ENCODE results near the gene GSG1L2. TPM values are rescaled to one million over a fixed set of nuclear protein-coding genes. Genes with fewer than 3 reads are reported as not detected.
A peak's percentile ranks its signal among the peaks of the same experiment; 100 is the strongest.

GSG1L2 gene
- total RNA-seq, 1 experiment from 2014 or later = not detected

DNA sequence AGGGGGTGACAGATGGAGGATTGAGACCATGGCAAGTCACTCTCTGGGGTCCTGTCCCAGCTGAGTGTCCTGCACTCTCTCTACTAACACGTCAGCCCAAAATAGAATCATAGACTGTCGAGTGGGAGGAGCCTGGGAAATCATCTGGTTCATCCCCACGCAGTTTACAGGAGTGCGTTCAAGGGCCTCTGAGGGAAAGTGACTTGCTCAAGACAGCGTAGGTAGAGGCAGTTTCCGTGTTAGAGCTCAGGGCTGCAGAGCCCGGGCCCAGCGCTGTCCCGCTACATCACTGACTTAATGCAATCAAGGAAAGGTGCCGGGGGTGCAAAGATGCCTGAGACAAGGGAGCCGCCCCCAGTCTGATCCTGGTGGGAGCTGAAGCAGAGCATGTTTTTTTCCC is 10.3 kb downstream of the GSG1L2 start:
- ATAC-seq (no peak), DNase-seq (no peak)
- peaks cover 24% of the 10 kb centered on the region for H3K4me1 ChIP-seq (ENCODE audit: insufficient read depth, low read length)
- H3K9ac ChIP-seq (ENCODE audit: low read length) = no peak overlapping the region
- intact Hi-C loops (cut with micrococcal nuclease) = loop anchor here (5.0 kb wide), 1 partner anchor 71 kb away; no protein-coding TSS in a partner anchor
- no peaks in the 10 kb centered on the region for H4K20me1 ChIP-seq (ENCODE audit: low read length)
- H3K4me2 ChIP-seq (ENCODE audit: low read length) = peak overlapping the region; percentile 71; the same call in 1 of the 2 replicates
- no peaks in the 10 kb centered on the region for H3K9me2 ChIP-seq (replicated peaks; ENCODE audit: low read length)
- POLR2A ChIA-PET (ENCODE audit: unreplicated experiment) = no interaction called here
- CTCF ChIA-PET = no interaction called here
- H3K79me2 ChIP-seq (ENCODE audit: low read length) = no peaks in the 10 kb centered on the region
- TF ChIP-seq EZH2phosphoT487 (IDR thresholded peaks at IDR 0.05; ENCODE audit: borderline replicate concordance, low read length) = no peak
- TF ChIP-seq, protein P1, sequence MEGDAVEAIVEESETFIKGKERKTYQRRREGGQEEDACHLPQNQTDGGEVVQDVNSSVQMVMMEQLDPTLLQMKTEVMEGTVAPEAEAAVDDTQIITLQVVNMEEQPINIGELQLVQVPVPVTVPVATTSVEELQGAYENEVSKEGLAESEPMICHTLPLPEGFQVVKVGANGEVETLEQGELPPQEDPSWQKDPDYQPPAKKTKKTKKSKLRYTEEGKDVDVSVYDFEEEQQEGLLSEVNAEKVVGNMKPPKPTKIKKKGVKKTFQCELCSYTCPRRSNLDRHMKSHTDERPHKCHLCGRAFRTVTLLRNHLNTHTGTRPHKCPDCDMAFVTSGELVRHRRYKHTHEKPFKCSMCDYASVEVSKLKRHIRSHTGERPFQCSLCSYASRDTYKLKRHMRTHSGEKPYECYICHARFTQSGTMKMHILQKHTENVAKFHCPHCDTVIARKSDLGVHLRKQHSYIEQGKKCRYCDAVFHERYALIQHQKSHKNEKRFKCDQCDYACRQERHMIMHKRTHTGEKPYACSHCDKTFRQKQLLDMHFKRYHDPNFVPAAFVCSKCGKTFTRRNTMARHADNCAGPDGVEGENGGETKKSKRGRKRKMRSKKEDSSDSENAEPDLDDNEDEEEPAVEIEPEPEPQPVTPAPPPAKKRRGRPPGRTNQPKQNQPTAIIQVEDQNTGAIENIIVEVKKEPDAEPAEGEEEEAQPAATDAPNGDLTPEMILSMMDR (conservative IDR thresholded peaks at IDR 0.05; ENCODE audit: low read depth, low read length) = no peak
- no peak for TF ChIP-seq EZH2 (IDR thresholded peaks at IDR 0.05; ENCODE audit: low read length, unreplicated experiment)
- H3K27me3 ChIP-seq (ENCODE audit: low read length) = no peaks in the 10 kb centered on the region
- H3F3A ChIP-seq (ENCODE audit: low read length, unreplicated experiment) = no peaks in the 10 kb centered on the region
- no peaks in the 10 kb centered on the region for H3K36me3 ChIP-seq (ENCODE audit: low read depth, low read length)
- BruUV-seq (replicated peaks) = no TSS peak
- no peak overlapping the region for H3K4me3 ChIP-seq (ENCODE audit: low read length)
- H2AFZ ChIP-seq (ENCODE audit: low read length) = no peak overlapping the region
- no peaks in the 10 kb centered on the region for H3K9me3 ChIP-seq (ENCODE audit: low read length)
- peak overlapping the region; percentile 92 for H3K27ac ChIP-seq (ENCODE audit: low read length)

DNA sequence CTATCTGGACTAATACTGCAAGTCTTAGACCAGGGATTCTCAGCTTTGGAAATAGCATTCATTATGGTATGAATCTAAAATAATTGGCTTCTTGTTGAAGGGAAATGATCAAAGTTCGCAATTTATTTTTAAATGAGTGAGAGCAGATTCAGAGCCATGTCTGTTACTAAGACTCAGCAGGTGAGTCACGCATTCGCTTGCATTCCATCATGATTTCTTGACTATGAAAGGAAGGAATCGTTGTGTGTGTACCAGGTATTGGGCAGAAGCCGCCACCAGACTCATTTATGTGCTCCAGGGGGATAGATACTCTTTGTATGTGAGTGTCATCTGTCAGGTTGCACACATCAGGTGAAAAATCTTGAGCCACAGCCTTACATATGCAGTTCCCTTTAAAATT is 10.8 kb downstream of the GSG1L2 start:
- H4K20me1 ChIP-seq (ENCODE audit: low read length) = no peaks in the 10 kb centered on the region
- peak overlapping the region; percentile 59 for H3K9ac ChIP-seq (ENCODE audit: low read length)
- ChIA-PET CTCF (no interaction called here), POLR2A (ENCODE audit: unreplicated experiment) (interaction anchor here (0.6 kb wide), 1 partner anchor 24 kb away, joined by 7 read pairs; no protein-coding TSS in a partner anchor)
- no peaks in the 10 kb centered on the region for H3K9me3 ChIP-seq (ENCODE audit: low read length)
- H3K27me3 ChIP-seq (ENCODE audit: low read length) = no peaks in the 10 kb centered on the region
- no peaks in the 10 kb centered on the region for H3F3A ChIP-seq (ENCODE audit: low read length, unreplicated experiment)
- H3K4me3 ChIP-seq (ENCODE audit: low read length) = peak overlapping the region; percentile 33; the same call in 1 of the 2 replicates
- intact Hi-C loops (cut with micrococcal nuclease) = loop anchor here (5.0 kb wide), 1 partner anchor 71 kb away; no protein-coding TSS in a partner anchor
- H3K4me2 ChIP-seq (ENCODE audit: low read length) = peak overlapping the region; percentile 71
- H3K4me1 ChIP-seq (ENCODE audit: insufficient read depth, low read length) = peaks cover 24% of the 10 kb centered on the region
- BruUV-seq (replicated peaks) = no TSS peak
- DNase-seq (peak; percentile 82), ATAC-seq (peak; percentile 87)
- TF ChIP-seq, protein P1 (conservative IDR thresholded peaks at IDR 0.05; ENCODE audit: low read depth, low read length) = no peak
- TF ChIP-seq EZH2phosphoT487 (IDR thresholded peaks at IDR 0.05; ENCODE audit: borderline replicate concordance, low read length) (no peak), EZH2 (IDR thresholded peaks at IDR 0.05; ENCODE audit: low read length, unreplicated experiment) (no peak)
- peak overlapping the region; percentile 11; the same call in 1 of the 2 replicates for H2AFZ ChIP-seq (ENCODE audit: low read length)
- H3K36me3 ChIP-seq (ENCODE audit: low read depth, low read length) = no peaks in the 10 kb centered on the region
- no peaks in the 10 kb centered on the region for H3K79me2 ChIP-seq (ENCODE audit: low read length)
- H3K9me2 ChIP-seq (replicated peaks; ENCODE audit: low read length) = no peaks in the 10 kb centered on the region
- H3K27ac ChIP-seq (ENCODE audit: low read length) = peak overlapping the region; percentile 92
